AG20443 (cell line): ENCODE results near the gene TUFT1.

Experiments
- DNase-seq: peaks from one replicate; pipeline ENCODE4 v3.0.0; 2012; ENCODE audit warnings: low spot score, mixed read lengths

The TUFT1 gene

GRCh38 chr1:151540021-151540981 is at the start of gene TUFT1:
Gene TUFT1 (plus strand): TSS chr1:151540309. CDS start chr1:151540367, 58 bp downstream.
- peak; percentile 91 for DNase-seq

DNA sequence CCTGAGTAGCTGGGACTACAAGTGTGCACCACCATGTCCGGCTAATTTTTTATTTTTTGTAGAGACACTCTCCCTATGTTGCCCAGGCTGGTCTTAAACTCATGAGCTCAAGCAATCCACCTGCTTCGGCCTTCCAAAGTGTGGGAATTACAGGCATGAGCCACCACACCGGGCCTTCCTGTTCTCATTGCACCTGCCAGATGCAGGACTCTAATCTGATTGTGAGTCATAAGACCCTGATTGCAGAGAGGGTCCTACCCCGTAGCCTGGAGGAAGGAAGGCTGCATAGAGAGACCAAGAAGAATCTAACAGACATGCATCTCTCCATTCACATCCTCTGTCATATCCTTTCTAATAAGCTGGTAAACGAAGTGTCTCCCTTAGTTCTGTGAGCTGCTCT is 48.5 kb upstream of the TUFT1 start:
- no peak for DNase-seq

- DNase-seq, result no peak
These were observed 48.0 kb upstream of the TUFT1 start for GRCh38 chr1:151492120-151492519.

DNA sequence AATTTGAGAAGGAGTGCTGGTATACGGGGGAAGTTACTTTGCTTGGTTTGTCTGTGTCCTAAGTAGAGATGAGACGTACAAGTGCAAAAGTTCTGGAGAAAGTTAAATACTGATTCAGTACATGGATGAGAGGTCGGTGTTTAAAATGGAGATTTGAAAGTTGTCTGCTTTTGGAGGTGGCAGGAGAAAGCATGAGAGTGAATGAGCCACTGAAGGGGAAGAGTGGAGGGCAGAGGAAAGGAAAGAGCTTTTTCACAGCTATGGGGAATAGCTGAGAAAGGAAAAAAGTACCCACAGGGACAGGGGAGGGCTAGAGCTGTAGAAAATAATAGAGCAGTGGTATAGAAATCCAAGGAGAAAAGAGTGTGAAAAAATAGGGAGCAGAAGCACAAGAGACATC is 47.1 kb upstream of the TUFT1 start:
- no peak for DNase-seq

GRCh38 chr1:151494741-151495281 is 45.3 kb upstream of the TUFT1 start:
- DNase-seq, result peak; percentile 51

GRCh38 chr1:151495316-151495715 is 44.8 kb upstream of the TUFT1 start:
- no peak for DNase-seq

GRCh38 chr1:151499365-151499764 is 40.7 kb upstream of the TUFT1 start:
- DNase-seq, result no peak

GRCh38 chr1:151499930-151500329 is 40.2 kb upstream of the TUFT1 start:
- no peak for DNase-seq

DNA sequence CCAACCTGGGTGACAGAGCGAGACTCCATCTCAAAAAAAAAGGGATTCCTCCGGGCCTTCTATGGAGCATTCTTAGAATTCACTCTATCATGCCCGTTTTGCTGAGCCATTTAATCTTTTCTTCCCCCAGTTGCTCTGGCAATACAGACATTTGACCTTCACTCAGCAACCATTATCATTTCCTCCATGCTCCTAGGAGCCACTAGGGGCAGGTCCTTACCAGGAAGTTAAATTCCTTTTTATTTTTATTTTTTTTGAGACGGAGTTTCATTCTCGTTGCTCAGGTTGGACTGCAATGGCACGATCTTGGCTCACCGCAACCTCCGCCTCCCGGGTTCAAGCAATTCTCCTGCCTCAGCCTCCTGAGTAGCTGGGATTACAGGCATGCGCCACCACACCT is 38.6 kb upstream of the TUFT1 start:
- DNase-seq, result no peak

GRCh38 chr1:151502035-151502700 is 37.9 kb upstream of the TUFT1 start:
- no peak for DNase-seq

GRCh38 chr1:151502859-151503780 is 37.0 kb upstream of the TUFT1 start:
- no peak for DNase-seq

DNA sequence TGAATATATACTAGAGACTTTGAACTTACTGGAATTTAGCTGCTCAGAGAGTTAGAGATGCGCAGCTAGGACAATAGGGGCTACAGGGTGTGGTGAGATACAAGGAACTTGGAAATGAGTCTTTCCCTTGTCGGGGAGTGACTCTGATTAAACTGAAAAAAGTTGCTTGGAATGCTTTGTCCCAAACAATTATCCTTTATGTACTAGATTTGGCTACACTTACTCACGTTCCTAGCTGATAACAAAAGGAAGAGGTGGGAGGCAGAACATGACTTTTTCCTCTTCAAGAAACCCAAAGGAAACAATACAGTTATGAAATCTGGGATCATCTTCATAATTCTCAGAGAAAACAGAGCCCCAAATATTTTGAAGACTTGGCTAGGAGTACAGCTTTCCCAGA is 35.9 kb upstream of the TUFT1 start:
- DNase-seq, result no peak

- no peak for DNase-seq
These were observed 35.4 kb upstream of the TUFT1 start for GRCh38 chr1:151504759-151505158.

DNA sequence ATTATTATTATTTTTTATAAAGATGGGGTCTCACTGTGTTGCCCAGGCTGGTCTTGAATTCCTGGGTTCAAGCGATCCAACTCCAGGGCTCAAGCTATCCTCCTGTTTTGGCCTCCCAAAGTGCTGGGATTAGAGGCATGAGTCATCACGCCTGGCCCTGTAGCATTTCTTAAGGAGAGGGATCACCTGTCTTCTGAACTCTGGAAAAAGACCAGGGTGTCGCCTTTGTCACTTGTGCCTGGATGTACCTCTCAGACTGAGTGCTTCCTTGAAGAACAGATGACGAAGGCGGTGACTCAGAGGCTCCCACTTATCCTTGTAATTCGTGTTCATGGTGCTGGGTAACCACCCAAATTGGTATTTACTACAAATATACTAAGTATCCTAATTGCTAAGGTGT is 31.3 kb upstream of the TUFT1 start:
- no peak for DNase-seq

GRCh38 chr1:151509350-151510019 is 30.6 kb upstream of the TUFT1 start:
- no peak for DNase-seq

- DNase-seq, result no peak
These were observed 30.1 kb upstream of the TUFT1 start for GRCh38 chr1:151510020-151510405.

GRCh38 chr1:151510614-151510956 is 29.5 kb upstream of the TUFT1 start:
- no peak for DNase-seq

- peak; percentile 72 for DNase-seq
These were observed 29.0 kb upstream of the TUFT1 start, which contains the start of gene CGN for GRCh38 chr1:151510957-151511635. Gene CGN (plus strand): TSS chr1:151511387. CDS start chr1:151518520, 7,133 bp downstream.

GRCh38 chr1:151511636-151512215 is 28.4 kb upstream of the TUFT1 start:
- peak; percentile 41 for DNase-seq

GRCh38 chr1:151512326-151512725 is 27.8 kb upstream of the TUFT1 start:
- no peak for DNase-seq
